CD4-positive, alpha-beta T cell treated with Interferon alpha-2 for 1 hour (primary cell): Measurements from ENCODE around the gene CLIC5.

Experiments
- DNase-seq, 2 donors: peaks; one replicate each; pipeline ENCODE4 v3.0.0-alpha.2; 2020 to 2022

Gene CLIC5

DNA sequence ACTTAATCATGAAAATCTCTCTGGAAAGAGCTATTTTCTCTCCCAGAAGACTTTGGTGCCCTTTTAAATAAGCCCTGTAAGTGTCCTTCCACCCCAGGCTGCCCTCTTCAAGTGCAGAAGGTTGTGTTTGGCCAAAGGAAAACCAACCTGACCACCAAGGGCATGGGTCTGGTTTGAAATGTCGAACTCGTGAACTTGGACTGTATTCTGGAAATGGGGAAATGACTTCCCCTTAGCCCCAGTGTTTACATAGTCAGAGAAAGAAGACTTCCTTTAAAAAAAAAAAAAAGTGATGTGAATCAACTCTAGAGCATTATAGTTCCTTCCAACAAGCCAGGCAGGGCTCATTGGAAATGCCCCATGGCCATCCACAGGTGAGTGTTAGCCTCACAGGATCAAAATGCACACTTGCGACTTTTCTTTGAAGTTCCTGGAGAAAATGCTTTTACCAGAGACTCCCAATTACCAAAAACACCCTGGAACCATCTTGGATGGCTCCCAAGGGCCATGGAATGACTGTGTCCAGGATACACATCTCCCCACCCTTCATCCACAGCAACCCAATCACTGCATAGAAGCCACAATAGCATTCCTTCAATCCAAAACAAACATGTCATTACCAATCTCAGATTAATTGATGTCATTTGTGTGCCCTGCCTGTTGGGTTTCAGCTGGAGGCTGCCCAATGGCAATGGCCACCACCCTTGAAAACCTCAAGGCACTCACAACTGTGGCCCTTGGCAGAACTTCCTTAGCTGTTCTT is 133.8 kb downstream of the CLIC5 start:
- DNase-seq = no peak

DNA sequence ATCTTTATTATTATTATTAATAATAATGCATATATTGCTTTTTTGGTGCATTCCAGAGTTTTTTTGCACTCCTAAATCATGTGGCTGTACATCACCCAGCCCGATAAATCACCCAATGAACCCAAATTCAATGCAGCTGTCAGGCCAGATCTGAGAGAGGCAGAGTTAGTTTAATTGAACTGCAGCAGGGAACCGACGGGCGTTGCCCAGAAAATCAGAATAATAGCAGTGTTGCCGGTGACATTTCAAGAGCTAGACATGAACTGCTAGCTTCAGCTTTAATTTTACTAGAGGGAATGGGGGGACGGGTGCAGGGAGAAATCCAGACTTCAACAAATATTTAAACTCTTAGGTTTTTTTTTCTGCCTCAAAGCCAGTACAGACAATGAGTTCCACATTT is 135.0 kb downstream of the CLIC5 start:
- no peak for DNase-seq

DNA sequence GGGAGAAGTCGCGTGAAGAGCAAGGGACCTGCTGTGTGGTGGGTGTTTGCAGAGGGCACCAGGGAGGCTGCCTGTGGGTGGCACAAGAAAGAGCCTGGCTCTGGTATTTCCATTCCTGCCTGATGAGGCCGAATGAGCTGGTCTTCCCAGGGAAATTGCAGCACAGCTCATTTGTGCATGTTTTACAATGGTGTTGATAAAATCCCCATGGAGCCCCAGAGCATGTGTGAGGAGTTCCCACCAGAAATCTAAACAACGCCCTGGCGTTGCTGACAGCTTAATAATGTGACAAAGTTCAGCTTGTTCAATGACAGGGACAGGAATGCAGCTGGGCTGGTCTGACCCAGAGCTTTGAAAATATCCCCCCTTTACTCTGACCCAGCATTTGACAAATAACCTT is 135.5 kb downstream of the CLIC5 start:
- DNase-seq = no peak

DNA sequence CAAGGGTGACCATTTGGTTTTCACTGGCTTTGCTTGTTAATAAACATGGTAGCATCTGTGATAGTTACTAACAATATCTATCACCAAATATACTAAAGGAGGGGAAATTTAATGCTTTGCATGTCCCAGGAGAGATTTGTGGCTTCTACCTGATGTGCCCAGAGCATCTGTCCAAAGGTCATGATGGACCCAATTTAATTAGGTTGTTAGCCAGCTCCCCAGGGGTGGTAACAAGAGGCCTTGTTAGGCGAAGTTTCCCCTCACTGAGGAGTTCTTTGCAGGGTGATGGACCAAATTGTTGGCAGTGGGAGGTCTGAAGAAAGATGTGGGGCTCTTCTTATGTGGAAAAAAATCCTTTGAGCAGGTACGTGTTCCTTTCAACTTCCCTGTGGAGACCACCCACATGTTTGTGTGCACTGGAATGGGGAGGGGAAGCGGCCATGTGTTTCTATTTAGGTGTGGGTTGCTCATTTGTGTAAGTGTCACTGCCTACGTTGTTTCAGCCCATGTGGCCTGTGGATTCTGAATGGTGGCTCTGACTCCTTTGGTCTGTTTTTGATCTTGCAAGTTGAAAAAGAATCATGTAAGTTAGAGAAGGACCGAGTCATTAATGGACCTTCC is 137.6 kb downstream of the CLIC5 start:
- DNase-seq = no peak

DNA sequence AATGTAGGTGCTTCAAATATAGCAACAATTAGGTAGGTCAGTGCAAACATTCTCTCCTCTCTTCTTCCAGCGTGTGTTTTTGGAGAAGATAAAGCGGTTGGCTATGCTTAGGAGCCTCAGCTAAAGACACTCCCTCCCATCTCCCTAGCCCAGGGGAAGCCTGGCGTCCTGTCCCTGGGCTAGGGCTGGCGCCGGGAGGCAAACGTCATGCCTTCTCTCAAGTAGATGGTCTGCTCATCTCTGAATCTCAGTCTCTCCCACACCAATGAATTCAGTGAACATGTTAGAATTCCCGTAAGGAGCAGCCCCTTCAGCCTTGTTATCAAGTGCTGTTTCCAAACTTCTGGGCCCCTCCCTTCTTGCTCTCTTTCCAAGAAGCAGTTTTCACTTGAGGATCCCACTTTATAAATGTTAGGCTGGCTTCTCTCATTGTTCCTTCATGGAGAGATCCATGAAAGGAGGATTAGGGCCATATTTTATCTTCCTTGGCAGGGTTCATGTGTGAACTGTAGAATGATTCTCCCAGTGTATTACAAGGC is 142.8 kb downstream of the CLIC5 start:
- no peak for DNase-seq

DNA sequence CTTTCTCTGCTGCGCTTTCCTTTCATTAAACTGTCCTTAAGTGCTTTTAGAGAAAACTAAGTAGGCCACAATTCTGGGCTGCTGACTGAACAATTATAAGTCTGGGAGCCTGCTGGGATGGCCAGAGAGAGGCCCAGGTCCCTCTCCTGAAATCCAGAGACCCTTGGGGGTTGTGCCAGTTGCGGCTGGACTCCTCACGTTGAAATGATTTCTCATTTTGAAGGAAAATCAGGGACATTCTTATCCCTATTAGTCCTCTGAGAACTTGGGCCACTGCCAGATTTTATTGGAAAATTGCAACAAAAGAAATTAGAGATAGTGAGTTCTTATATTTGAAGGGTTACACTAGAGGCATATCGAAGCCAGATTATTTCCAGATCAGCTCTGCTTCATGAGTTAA is 145.1 kb downstream of the CLIC5 start:
- no peak for DNase-seq

DNA sequence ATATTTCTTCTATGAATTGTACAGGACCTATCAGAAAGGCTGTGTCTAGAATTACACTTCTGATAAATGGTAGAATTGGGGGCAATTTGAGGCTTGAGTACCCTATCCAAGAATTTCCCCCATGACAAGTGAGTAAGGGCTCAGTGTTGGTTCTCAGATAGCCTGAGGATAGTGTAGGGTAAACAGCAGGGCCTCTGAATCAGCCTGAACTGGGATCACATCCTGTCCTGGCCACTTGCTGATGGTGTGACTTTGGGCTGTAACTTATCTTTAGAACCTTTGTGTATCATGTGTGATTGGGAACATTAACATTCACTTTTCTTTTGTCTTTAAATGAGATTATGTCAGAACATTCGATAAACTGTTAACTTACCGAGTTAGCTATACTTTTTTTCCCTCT is 151.0 kb downstream of the CLIC5 start:
- no peak for DNase-seq

DNA sequence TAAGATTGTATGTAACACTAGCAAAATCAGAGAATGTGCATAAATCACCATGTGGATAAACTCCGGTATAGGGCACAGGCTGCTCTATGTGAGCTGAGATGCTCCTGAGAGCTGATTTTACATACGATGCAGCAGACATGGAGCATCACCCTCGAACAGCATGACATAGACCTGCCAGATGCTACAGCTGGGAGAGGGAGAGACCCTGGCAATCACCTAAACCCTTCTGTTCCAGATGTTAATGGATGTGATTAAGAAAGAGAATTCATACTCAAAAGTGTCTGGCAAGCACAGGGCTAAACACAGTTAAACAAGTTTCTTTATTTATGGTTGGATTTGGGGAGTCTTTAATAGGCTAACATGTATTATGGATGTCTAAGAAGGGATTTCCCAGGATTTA is 157.0 kb downstream of the CLIC5 start:
- DNase-seq = no peak

DNA sequence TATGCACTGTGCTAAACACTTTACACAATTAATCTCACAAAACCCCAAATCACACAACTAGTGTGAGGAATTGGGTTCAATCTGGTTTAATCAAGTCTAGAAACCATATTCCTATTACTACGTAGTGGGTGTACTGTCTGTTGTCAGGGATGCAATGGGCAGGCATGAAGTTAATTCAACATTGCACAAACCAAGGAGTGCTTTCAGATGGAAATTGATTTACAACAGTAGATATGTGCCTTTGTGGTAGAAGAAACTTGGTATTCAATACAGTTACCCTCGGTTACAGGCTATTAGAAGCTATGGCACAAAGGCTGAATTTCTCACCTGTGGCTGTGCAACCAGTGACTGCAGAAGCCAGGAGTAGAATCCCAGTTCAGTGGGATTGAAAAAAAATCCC is 157.8 kb downstream of the CLIC5 start:
- DNase-seq = no peak

DNA sequence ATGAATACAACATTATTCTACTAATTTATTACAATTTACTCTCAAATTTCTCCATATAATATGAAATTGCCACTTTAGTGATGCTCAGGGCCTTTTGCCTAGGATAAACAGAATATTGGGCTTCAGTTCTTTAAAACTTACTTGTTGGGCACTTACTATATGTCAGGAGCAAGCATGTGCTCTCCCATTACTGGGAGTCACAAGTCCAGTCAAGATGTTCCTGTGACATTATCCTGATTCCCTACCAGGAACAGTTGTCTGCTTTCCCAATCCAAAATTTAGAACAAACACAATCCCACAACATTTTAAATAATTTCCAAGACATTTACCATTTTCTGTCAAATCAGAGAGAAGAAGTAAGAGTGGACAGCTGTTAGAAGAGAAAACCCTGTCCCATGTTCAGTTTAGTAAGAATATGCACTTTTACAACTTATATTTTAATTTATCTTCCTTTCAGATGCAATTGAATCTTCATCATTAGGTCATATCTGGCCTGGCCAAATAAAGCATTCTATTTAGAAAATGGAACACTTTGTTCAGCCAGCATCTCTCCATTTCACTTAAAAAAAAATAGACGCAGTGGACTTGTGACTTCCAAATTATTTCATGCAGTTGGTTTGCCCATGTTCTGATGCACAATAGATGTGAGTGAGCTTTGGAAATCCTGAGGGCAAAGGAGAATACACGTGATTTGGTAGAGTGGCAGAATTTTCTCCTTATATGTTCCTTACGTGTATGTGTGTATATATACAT is 159.8 kb downstream of the CLIC5 start:
- no peak for DNase-seq

DNA sequence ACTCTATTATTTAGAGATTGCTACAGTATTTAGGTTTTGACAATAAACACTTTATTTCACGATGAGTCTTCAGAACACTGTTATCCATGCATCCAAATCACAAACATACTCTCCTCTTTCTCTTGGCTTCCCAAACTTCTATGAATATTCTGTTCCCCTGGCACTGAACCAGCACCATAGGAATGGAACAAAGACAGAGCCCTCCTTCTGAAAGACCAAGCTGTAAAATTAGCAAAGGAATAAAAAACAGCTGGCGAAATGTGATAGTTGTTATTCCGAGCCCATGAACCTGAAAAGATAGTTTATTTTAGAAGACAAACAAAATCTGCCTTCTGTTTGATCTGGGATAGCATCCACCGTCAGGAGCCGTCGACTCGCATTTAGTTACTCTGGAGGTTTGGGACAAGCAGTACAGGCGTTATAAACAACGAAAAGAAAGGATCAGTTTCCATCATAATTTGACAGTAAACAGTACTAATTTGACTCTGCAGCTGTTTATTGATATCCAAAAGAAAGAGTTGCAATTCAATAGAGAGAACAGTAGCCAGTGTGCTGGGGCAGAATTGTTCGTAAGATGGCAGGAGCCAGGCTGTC is 161.4 kb downstream of the CLIC5 start:
- no peak for DNase-seq

DNA sequence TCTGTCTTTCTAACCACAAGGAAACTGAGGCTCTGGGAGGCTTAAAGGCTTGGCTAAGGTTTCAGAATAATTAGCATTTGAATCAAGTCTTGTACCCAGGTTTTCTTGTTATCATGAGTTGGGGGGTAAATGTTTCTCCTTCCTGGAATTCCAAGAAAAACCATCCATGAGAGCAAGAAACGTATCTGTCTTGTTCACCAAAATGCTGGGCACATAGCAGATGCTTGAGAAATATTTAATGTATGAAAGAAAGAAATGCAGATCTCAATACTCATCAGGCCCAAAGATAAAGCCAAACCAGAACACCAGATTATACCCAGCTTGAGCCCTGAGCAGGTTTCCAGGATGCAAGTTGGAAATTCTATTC is 164.6 kb downstream of the CLIC5 start:
- no peak for DNase-seq

DNA sequence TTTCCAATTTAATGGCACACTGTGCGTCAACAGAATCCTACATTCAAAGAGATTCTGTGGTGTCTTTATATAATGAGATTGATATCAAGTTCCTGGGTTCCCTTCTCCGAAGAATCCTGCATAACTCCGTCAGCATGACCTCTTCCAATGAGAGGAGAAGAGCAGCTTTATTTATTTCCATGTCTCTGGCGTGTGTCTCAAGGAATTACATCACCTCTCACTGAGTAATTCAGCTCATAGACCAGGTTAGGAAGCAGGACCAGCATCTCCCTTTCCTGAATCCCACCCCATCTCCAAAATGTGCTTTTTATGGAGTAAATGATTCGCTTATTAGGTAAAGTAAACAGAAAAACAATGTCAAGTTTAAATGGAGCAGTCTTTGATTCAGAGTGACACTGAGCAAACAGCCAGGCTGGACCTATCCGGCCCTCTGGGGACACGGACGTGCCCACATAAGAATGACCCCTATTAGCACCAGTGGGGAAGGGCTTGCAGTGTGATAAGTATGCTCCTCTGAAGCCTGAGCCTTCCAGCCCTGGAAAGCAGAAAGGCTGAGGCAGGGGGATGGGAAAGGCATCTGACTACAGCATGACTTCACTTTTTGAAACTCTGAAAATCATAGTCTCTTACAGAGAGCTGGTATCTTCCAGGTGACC is 165.2 kb downstream of the CLIC5 start:
- DNase-seq = no peak

DNA sequence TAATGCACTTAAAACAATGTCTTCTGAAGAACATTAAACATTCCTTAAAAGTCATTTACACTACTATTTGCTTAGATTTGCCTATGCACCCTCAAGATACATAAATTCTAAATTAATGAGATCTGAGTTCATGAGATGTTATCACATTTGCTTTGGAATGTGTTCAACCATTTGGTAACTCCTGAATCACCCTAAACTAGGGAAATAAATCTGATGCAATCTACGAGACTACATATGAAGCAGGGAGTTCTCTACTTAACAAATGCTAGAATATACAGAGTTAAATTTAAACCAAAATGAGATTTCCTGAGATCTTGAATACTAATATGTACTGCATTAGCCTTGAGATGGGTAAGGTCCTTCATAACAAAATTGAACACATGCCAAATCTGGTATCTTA is 170.1 kb downstream of the CLIC5 start:
- no peak for DNase-seq

DNA sequence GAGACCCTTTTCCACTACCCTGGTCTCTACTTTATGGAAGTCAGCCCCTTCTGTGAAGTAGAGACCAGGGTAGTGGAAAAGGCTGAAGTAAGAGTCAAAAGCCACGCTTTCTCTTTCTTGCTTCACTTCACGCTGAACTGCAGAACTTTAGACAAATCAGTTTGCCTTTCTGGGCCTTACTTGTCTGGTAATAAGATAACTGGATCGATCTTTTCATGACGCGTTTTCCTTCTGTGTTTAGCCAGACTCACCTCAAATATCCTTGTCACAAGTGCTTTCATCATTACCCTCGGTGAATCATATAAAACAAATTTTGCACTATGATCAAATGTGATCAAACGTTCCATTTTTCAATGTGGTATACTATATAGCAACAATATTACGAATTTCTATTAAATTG is 170.7 kb downstream of the CLIC5 start:
- no peak for DNase-seq

DNA sequence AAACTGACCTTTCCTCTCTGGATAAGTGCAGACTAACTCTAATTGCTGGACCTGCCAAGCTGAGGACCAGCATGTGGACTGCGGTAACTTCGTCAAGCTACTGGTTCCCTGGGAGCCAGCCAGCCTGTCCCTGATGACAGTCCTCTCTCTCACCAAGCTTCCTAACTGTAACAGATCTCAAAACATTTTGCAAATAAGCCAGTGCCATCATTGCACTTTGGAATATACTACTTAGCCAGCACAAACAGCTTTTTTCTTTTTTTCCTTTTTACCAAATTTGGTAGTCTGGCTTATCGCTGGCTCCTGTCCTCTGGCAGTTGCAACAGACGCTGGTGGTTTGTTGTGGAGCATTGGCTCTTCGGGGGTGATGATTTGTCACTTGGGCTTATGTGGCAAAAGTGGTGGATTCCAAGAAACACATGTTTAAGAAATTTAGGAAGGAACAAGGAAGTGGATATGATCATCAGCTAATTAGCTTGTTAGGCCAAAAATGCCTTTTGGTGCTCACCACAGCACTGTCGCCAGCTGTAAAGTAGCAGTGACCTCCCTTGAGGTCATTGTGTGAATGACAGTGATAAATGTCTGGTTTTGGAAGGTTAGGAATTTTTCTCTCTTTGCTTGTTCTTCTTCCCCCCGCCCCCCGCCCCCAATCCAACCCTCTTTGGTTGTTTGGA is 171.7 kb downstream of the CLIC5 start:
- DNase-seq = no peak

DNA sequence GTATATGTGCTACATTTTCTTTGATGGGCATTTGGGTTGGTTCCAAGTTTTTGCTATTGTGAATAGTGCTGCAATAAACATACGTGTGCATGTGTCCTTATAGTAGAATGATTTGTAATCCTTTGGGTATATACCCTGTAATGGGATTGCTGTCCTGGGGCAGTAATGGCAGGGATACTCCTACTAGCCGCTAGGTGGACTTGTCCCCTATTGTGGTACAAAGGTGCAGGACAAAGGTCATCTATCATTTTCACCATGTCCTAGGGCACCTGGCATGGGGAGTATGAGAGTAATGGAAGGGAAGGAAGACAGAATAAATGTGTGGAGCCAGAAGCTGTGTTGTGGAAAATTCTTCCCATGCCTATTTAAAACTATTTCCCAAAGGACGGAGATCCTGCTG is 174.6 kb downstream of the CLIC5 start:
- DNase-seq = no peak

DNA sequence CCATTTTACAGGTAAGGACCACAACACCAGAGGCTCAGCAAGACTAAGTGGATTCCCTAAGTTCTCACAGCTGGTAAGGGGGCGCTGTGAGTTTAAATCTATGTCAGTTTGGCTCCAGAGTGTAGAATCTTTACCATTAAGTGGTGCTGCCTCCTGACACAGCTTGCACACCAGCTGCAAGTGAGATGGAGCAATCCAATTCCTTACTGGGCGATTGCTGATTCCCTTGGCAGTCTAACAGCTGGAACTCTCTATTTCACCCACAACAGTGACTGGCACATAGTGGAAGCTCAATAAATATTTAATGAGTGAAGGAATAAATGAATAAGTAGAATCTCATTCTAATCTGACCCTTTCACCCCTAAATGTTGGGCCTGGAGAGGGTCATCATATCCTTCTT is 176.7 kb downstream of the CLIC5 start:
- DNase-seq = no peak

DNA sequence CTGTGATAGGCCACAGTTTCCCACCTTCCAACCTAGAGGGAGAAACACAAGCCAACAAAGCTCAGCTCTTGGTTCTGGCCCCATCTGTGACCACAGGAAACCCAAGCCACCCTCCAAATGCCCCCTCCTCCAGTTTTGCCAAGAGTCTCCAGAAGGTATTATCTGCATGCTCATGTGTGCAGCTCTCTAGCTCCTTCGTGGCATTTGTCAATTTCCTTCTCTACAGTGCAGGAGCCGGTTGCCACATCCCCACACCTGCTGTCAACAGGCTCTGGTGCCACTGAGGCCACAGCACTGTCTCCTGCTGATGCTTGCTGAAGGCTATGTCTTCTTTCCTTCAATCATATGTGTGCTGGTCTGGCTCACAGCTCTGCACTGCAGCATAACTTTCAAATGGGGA is 177.2 kb downstream of the CLIC5 start:
- no peak for DNase-seq

DNA sequence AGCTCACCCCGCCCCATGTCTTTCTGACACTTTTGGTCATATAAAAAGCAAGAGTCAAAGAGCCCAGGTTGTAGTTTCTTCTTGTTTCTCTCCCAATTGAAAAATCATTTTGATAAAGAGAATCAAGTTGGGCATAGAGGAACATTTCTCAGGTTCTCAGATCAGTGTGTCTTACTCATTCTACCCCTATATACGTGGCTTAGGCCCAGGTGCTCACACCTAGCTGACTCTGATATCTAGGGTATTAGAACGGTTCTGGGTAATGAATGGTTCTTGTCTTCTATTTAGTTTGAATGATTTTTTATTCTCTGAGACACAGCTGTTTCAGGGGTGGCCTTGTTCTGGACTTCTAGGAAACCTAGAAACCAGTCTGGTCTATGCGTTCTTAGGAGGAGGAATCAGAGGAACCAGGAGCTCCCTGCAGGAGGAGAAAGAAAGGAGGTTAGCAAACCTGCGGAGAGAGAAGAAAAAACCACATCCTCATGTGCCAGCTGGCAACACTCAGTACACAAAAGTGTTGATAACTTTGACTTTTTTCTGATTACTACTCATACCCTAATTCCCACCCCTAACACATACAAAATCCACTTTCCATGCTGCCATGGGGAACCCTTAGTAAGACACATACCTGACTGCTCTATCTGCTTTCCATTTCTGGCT is 178.0 kb downstream of the CLIC5 start:
- DNase-seq = no peak

DNA sequence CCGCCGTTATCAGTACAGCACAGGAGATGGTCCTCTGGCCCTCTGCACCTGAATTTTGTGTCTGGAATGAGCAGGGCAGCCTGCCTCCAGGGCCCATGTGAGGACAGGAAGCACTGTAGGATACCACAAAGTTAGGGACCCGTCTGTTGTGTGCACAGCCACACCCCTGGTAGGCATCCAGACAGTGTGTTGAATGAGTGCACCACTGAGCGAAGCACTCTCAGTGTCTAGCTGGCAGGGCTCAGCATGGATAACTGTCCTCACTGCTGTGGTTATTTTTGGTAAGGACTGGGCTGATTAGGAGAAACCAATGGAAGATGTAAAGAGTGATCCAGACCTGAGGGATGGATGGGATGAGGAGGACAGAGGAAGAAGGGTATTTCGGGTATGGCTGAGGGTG is 178.7 kb downstream of the CLIC5 start:
- no peak for DNase-seq

DNA sequence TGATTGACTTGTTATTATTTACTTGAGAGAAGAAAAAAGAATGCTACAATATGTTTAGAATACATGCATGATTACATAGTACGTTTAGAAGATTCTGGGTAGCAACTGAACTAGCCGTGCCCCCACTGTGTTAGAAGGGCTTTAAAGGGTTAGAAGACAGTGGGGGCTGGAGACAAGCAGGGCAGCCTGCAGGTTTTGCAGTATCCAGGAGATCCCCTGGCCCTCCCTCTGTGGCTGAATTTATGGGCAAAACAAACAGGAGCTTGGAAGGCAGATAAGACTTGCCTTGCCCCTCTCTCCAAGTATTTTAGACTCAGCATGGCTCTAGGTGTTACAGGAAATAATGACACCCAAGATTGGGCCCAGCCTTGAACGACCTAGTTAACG is 179.2 kb downstream of the CLIC5 start:
- no peak for DNase-seq
